Measurements from ENCODE around the gene NELL1.

- TF ChIP-seq, protein P1, sequence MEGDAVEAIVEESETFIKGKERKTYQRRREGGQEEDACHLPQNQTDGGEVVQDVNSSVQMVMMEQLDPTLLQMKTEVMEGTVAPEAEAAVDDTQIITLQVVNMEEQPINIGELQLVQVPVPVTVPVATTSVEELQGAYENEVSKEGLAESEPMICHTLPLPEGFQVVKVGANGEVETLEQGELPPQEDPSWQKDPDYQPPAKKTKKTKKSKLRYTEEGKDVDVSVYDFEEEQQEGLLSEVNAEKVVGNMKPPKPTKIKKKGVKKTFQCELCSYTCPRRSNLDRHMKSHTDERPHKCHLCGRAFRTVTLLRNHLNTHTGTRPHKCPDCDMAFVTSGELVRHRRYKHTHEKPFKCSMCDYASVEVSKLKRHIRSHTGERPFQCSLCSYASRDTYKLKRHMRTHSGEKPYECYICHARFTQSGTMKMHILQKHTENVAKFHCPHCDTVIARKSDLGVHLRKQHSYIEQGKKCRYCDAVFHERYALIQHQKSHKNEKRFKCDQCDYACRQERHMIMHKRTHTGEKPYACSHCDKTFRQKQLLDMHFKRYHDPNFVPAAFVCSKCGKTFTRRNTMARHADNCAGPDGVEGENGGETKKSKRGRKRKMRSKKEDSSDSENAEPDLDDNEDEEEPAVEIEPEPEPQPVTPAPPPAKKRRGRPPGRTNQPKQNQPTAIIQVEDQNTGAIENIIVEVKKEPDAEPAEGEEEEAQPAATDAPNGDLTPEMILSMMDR (conservative IDR thresholded peaks at IDR 0.05 in 1 of 2, IDR thresholded peaks at IDR 0.05 in 1 of 2; ENCODE audit: extremely low read depth in 1 of 2, insufficient read depth in 1 of 2, low read depth in 1 of 2, low read length in 2 of 2), result no peak
- no peak for TF ChIP-seq EZH2 (IDR thresholded peaks at IDR 0.05; ENCODE audit: borderline replicate concordance, low read length)
Measured at GRCh38 chr11:21205205-21205604, 535.8 kb downstream of the NELL1 start.

Measured in mammary epithelial cell (primary cell).